ENCODE measurements around the gene GALNT15.

DNA sequence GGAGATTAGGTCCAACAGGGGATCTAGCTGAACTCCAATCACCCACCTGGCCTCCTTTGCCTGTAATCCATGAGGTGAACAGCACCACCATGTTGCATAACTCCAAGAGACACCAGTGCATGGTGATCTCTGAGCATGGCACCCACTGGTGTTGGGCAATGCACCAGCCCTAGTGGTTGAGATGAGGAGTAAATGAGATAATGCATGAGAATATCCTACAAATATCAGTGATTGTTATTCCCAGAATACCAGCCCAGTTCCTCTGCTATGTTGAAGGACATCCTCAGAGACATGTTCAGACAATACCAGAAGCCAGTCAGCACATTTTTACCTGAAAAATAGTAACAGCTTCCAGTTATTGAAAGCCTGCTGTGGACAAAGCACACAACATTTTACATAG, 14.7 kb downstream of the GALNT15 start:
- TF ChIP-seq POLR2A (IDR thresholded peaks at IDR 0.05) (no peak), EP300 (IDR thresholded peaks at IDR 0.05) (no peak), POLR2AphosphoS5 (IDR thresholded peaks at IDR 0.05) (no peak)
- TF ChIP-seq, protein P1, sequence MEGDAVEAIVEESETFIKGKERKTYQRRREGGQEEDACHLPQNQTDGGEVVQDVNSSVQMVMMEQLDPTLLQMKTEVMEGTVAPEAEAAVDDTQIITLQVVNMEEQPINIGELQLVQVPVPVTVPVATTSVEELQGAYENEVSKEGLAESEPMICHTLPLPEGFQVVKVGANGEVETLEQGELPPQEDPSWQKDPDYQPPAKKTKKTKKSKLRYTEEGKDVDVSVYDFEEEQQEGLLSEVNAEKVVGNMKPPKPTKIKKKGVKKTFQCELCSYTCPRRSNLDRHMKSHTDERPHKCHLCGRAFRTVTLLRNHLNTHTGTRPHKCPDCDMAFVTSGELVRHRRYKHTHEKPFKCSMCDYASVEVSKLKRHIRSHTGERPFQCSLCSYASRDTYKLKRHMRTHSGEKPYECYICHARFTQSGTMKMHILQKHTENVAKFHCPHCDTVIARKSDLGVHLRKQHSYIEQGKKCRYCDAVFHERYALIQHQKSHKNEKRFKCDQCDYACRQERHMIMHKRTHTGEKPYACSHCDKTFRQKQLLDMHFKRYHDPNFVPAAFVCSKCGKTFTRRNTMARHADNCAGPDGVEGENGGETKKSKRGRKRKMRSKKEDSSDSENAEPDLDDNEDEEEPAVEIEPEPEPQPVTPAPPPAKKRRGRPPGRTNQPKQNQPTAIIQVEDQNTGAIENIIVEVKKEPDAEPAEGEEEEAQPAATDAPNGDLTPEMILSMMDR (IDR thresholded peaks at IDR 0.05): no peak

Measured in stomach (tissue), 4 donors.